ENCODE data around the gene VPS33B. TPM values are rescaled to one million over a fixed set of nuclear protein-coding genes. Genes with fewer than 3 reads are reported as not detected.

VPS33B gene
- total RNA-seq, 1 experiment from 2014 or later, result 11.7 TPM

DNA sequence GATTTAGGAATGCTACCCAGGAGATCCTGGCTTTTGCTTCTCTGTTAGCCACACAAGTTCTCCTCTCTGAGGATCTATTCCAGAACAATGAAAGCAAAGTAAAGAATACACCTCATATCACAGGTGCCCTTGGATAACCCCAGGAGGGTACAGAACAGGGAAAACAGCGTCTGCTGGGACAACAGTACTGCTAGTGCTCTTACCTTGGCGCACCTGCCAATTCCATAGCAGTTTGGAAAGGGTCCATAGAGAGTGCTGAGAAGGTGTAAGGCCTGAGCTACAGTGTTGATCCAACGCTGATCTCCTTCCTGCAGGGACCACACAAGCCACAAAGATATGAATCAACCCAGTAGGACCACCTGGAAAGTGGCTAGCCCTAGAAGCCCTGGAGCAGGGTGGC, 15.1 kb downstream of the VPS33B start:
- H3K4me1 Mint-ChIP-seq (ENCODE audit: insufficient read depth, unreplicated experiment), result no peaks in the 10 kb centered on the region
- ChIA-PET POLR2A (interaction anchor here (1.1 kb wide), 1 partner anchor 15 kb away, joined by 4 read pairs; no protein-coding TSS in a partner anchor), CTCF (interaction anchor here (0.6 to 1.7 kb wide), 2 partner anchors 51 to 525 kb away, joined by 4 to 7 read pairs; no protein-coding TSS in a partner anchor)
- no peak for TF ChIP-seq CTCF (IDR thresholded peaks at IDR 0.05; ENCODE audit: unreplicated experiment)
- H3K27me3 Mint-ChIP-seq (ENCODE audit: insufficient read depth, unreplicated experiment), result no peaks in the 10 kb centered on the region
- intact Hi-C loops (cut with micrococcal nuclease), result no loop called here
- peaks cover 61% of the 10 kb centered on the region for H3K36me3 Mint-ChIP-seq (ENCODE audit: insufficient read depth, unreplicated experiment)
- no peak overlapping the region for H3K27ac Mint-ChIP-seq (ENCODE audit: low read depth, unreplicated experiment)
- no peak overlapping the region for H3K4me3 Mint-ChIP-seq (ENCODE audit: unreplicated experiment)
- DNase-seq (ENCODE audit: unreplicated experiment), result no peak
- H3K9me3 Mint-ChIP-seq (ENCODE audit: unreplicated experiment), result no peaks in the 10 kb centered on the region
- BruUV-seq (replicated peaks), result no TSS peak

GRCh38 chr15:91001209-91001608, 21.2 kb downstream of the VPS33B start:
- Mint-ChIP-seq H3K36me3 (ENCODE audit: insufficient read depth, unreplicated experiment) (peaks cover 69% of the 10 kb centered on the region), H3K27ac (ENCODE audit: low read depth, unreplicated experiment) (no peak overlapping the region), H3K4me1 (ENCODE audit: insufficient read depth, unreplicated experiment) (no peaks in the 10 kb centered on the region), H3K9me3 (ENCODE audit: unreplicated experiment) (no peaks in the 10 kb centered on the region), H3K4me3 (ENCODE audit: unreplicated experiment) (no peak overlapping the region), H3K27me3 (ENCODE audit: insufficient read depth, unreplicated experiment) (no peaks in the 10 kb centered on the region)
- TF ChIP-seq CTCF (IDR thresholded peaks at IDR 0.05; ENCODE audit: unreplicated experiment), result no peak
- POLR2A ChIA-PET, result no interaction called here
- no TSS peak for BruUV-seq (replicated peaks)
- intact Hi-C loops (cut with micrococcal nuclease), result no loop called here
- CTCF ChIA-PET, result interaction anchor here (0.8 kb wide), 1 partner anchor 44 kb away, joined by 3 read pairs; no protein-coding TSS in a partner anchor
- no peak for DNase-seq (ENCODE audit: unreplicated experiment)

GRCh38 chr15:90998737-90999136, 23.7 kb downstream of the VPS33B start:
- no TSS peak for BruUV-seq (replicated peaks)
- POLR2A ChIA-PET, result no interaction called here

More at GRCh38 chr15:90998737-90999136, 23.7 kb downstream of the VPS33B start:
- Mint-ChIP-seq H3K27me3 (ENCODE audit: insufficient read depth, unreplicated experiment) (no peaks in the 10 kb centered on the region), H3K4me3 (ENCODE audit: unreplicated experiment) (no peak overlapping the region), H3K27ac (ENCODE audit: low read depth, unreplicated experiment) (no peak overlapping the region), H3K4me1 (ENCODE audit: insufficient read depth, unreplicated experiment) (no peaks in the 10 kb centered on the region), H3K9me3 (ENCODE audit: unreplicated experiment) (no peaks in the 10 kb centered on the region), H3K36me3 (ENCODE audit: insufficient read depth, unreplicated experiment) (peaks cover 49% of the 10 kb centered on the region)
- CTCF ChIA-PET, result no interaction called here
- TF ChIP-seq CTCF (IDR thresholded peaks at IDR 0.05; ENCODE audit: unreplicated experiment), result no peak
- intact Hi-C loops (cut with micrococcal nuclease), result no loop called here
- no peak for DNase-seq (ENCODE audit: unreplicated experiment)
